ENCODE results near the gene MDM4.

DNA sequence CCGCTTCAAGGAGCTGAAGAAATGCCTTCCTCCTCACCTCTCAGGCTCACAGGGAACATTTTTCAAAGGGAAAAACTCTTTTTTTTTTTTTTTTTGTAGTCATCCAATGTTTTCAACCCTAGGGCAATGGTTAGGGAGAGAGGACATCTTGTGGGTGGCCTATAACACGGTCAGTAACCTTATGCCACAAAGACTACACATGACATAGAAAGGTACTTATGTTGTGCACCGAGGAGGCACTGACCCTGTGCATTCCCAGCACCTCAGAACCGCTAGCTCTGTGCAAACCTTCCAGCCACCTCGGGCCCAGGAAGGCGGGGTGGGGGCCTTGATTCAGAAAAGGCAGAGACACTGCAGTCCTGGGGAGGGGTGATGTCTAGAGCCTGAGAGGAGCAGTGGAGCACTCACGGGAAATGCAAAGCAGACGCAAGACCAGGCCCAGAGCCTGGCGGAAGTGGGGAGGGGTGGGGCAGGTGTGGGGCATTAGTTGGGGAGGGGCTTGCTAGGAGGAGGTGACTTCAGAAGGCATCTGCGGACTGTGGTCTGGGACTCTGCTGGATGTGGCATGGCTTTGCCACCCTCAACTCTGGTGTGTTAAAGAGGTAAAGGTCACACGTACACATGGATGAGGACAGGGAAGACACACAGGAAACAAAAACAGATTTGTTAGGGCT is 68.6 kb downstream of the MDM4 start:
- TF ChIP-seq POLR2A (IDR thresholded peaks at IDR 0.05; ENCODE audit: low read length) (no peak), GATA1 (IDR thresholded peaks at IDR 0.05; ENCODE audit: low read depth, low read length) (no peak)
